ENCODE results near the gene ZNF446. TPM values are rescaled to one million over a fixed set of nuclear protein-coding genes. Genes with fewer than 3 reads are reported as not detected.
"Not testable (repeated sequence)": the region's sequence is repeated elsewhere in the genome, so short reads cannot be mapped to it uniquely, and the experiment has no call there.

ZNF446 gene
- total RNA-seq, 4 donors from 2014 or later: 18.4 to 31.6 (median 26.2) TPM

- peak overlapping the region; percentile 30 to 100 (median 82) for H3K4me3 ChIP-seq
- 34% methylated on average over 20 of the region's 20 CpGs for WGBS, 2 donors
Measured at GRCh38 chr19:58466089-58466759, 9.9 kb upstream of the ZNF446 start.

GRCh38 chr19:58466760-58467589, 9.2 kb upstream of the ZNF446 start, which contains the start of gene ZNF324:
TSS of gene ZNF324 (plus strand) at chr19:58467080. CDS start at chr19:58469186, 2,106 bp downstream.
- TF ChIP-seq POLR2A (IDR thresholded peaks at IDR 0.05) (peak in 1 of 2 donors; percentile 47), EP300 (IDR thresholded peaks at IDR 0.05) (peak; percentile 74 to 94), CTCF (IDR thresholded peaks at IDR 0.05) (peak in 1 of 5 experiments; percentile 28)
- 0 to 1% methylated on average over 28 to 41 of the region's 92 CpGs for WGBS, 2 donors
- H3K36me3 ChIP-seq: peaks cover 0 to 26% (median 0%) of the 10 kb centered on the region in 3 donors
- H3K4me3 ChIP-seq: peak within 1 kb of the TSS; percentile 66 to 100 (median 98)
- H3K27ac ChIP-seq: peak within 1 kb of the TSS in 3 of 4 donors; percentile 81 to 84 (median 82)
- peak; percentile 98 for DNase-seq (ENCODE audit: low spot score in 2 of 2)
- H3K27me3 ChIP-seq: no peaks in the 10 kb centered on the region
- H3K9me3 ChIP-seq: no peaks in the 10 kb centered on the region
- peaks cover 0 to 16% (median 7%) of the 10 kb centered on the region in 4 donors for H3K4me1 ChIP-seq

More at GRCh38 chr19:58466089-58466759, 9.9 kb upstream of the ZNF446 start:
- Histone ChIP-seq H3K4me1 (peaks cover 0 to 16% (median 7%) of the 10 kb centered on the region in 4 donors), H3K9me3 (no peaks in the 10 kb centered on the region), H3K27ac (peak overlapping the region in 1 of 4 donors; percentile 84), H3K27me3 (no peaks in the 10 kb centered on the region), H3K36me3 (peaks cover 0 to 18% (median 0%) of the 10 kb centered on the region in 3 donors)
- no peak for DNase-seq (ENCODE audit: low spot score in 2 of 2)
- TF ChIP-seq POLR2A (IDR thresholded peaks at IDR 0.05): no peak
- TF ChIP-seq CTCF (IDR thresholded peaks at IDR 0.05): no peak
- no peak for TF ChIP-seq EP300 (IDR thresholded peaks at IDR 0.05)

- peak overlapping the region in 1 of 4 donors; percentile 66 for H3K4me3 ChIP-seq
- H3K36me3 ChIP-seq: peaks cover 0 to 39% (median 0%) of the 10 kb centered on the region in 3 donors
- no peak overlapping the region for H3K27ac ChIP-seq
- peaks cover 0 to 16% (median 7%) of the 10 kb centered on the region in 4 donors for H3K4me1 ChIP-seq
- no peak for DNase-seq (ENCODE audit: low spot score in 2 of 2)
- no peaks in the 10 kb centered on the region for H3K27me3 ChIP-seq
- 57 to 71% methylated on average over 5 of the region's 5 CpGs for WGBS, 2 donors
- TF ChIP-seq EP300 (IDR thresholded peaks at IDR 0.05): no peak
- no peak for TF ChIP-seq CTCF (IDR thresholded peaks at IDR 0.05)
- TF ChIP-seq POLR2A (IDR thresholded peaks at IDR 0.05): no peak
- H3K9me3 ChIP-seq: no peaks in the 10 kb centered on the region
Measured at GRCh38 chr19:58468216-58468839, 7.8 kb upstream of the ZNF446 start.

GRCh38 chr19:58469241-58470013, 6.7 kb upstream of the ZNF446 start:
- 89 to 94% methylated on average over 14 to 16 of the region's 17 CpGs for WGBS, 2 donors
- DNase-seq (ENCODE audit: low spot score in 2 of 2): no peak
- no peaks in the 10 kb centered on the region for H3K27me3 ChIP-seq

GRCh38 chr19:58470837-58471543, 5.2 kb upstream of the ZNF446 start:
- not testable (repeated sequence) for H3K27me3 ChIP-seq; DNase-seq (ENCODE audit: low spot score in 2 of 2); H3K9me3 ChIP-seq; H3K4me3 ChIP-seq; H3K27ac ChIP-seq
- Histone ChIP-seq H3K36me3 (peaks cover 0 to 51% (median 0%) of the 10 kb centered on the region in 3 donors), H3K4me1 (peaks cover 0 to 28% (median 14%) of the 10 kb centered on the region in 4 donors)
- 79 to 88% methylated on average over 14 to 23 of the region's 53 CpGs for WGBS, 2 donors

More at GRCh38 chr19:58469241-58470013, 6.7 kb upstream of the ZNF446 start:
- H3K4me1 ChIP-seq: peaks cover 0 to 17% (median 7%) of the 10 kb centered on the region in 4 donors
- H3K9me3 ChIP-seq: no peaks in the 10 kb centered on the region
- peaks cover 0 to 50% (median 0%) of the 10 kb centered on the region in 3 donors for H3K36me3 ChIP-seq
- no peak overlapping the region for H3K4me3 ChIP-seq
- no peak overlapping the region for H3K27ac ChIP-seq
- TF ChIP-seq EP300 (IDR thresholded peaks at IDR 0.05) (no peak), CTCF (IDR thresholded peaks at IDR 0.05) (no peak), POLR2A (IDR thresholded peaks at IDR 0.05) (no peak)

Data from tibial nerve (tissue), 4 donors.